ENCODE measurements around the gene IPCEF1. TPM values are rescaled to one million over a fixed set of nuclear protein-coding genes. Genes with fewer than 3 reads are reported as not detected.

The IPCEF1 gene
- total and polyA plus RNA-seq, 4 donors: 0.46 to 2.8 (median 1.3) TPM

DNA sequence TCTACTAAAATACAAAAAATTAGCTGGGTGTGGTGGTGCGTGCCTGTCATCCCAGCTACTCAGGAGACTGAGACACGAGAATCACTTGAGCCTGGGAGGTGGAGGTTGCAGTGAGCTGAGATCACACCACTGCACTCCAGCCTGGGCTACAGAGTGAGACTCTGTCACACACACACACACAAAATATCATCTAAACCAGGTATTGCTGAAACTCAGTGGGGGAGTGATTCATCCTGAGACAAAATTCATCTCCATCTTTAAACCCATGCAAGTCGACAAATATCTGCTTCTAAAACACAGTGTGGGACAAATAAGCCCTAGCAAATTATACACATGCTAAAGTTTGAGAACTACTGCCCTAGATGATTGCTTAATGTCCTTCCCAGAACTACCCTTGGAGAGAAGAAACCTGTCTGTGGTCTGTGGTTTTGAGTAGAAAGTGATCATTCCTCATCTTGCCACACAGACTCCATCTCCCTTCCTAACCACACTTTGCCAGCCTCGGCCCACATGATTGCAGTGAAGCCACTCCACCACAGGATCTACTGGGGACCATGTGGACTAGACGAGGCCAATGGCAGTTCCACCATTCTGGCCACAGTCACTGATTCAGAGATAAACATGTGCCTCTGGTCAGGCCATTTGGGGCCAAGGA lies 187.3 kb downstream of the IPCEF1 start:
- Histone ChIP-seq H3K4me1 (ENCODE audit: control insufficient read depth in 4 of 4, insufficient read depth in 4 of 4, low read length in 3 of 4) (no peaks in the 10 kb centered on the region), H3K9me3 (ENCODE audit: control insufficient read depth in 4 of 4, low read length in 3 of 4) (no peaks in the 10 kb centered on the region), H3K9ac (ENCODE audit: low read depth in 1 of 2, low read length in 2 of 2) (no peak overlapping the region), H3K27ac (ENCODE audit: low read depth in 1 of 2, low read length in 2 of 2) (no peak overlapping the region), H3K27me3 (ENCODE audit: control insufficient read depth in 4 of 4, insufficient read depth in 4 of 4, low read length in 3 of 4) (no peaks in the 10 kb centered on the region), H3K4me3 (ENCODE audit: low read depth in 1 of 3, low read length in 3 of 3) (no peak overlapping the region), H3K36me3 (ENCODE audit: control insufficient read depth in 4 of 4, insufficient read depth in 3 of 4, low read depth in 1 of 4, low read length in 3 of 4) (no peaks in the 10 kb centered on the region)
- TF ChIP-seq, protein P1, sequence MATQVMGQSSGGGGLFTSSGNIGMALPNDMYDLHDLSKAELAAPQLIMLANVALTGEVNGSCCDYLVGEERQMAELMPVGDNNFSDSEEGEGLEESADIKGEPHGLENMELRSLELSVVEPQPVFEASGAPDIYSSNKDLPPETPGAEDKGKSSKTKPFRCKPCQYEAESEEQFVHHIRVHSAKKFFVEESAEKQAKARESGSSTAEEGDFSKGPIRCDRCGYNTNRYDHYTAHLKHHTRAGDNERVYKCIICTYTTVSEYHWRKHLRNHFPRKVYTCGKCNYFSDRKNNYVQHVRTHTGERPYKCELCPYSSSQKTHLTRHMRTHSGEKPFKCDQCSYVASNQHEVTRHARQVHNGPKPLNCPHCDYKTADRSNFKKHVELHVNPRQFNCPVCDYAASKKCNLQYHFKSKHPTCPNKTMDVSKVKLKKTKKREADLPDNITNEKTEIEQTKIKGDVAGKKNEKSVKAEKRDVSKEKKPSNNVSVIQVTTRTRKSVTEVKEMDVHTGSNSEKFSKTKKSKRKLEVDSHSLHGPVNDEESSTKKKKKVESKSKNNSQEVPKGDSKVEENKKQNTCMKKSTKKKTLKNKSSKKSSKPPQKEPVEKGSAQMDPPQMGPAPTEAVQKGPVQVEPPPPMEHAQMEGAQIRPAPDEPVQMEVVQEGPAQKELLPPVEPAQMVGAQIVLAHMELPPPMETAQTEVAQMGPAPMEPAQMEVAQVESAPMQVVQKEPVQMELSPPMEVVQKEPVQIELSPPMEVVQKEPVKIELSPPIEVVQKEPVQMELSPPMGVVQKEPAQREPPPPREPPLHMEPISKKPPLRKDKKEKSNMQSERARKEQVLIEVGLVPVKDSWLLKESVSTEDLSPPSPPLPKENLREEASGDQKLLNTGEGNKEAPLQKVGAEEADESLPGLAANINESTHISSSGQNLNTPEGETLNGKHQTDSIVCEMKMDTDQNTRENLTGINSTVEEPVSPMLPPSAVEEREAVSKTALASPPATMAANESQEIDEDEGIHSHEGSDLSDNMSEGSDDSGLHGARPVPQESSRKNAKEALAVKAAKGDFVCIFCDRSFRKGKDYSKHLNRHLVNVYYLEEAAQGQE (IDR thresholded peaks at IDR 0.05): no peak
- TF ChIP-seq YY1 (IDR thresholded peaks at IDR 0.05) (no peak), FOXA2 (IDR thresholded peaks at IDR 0.05) (no peak), GABPA (IDR thresholded peaks at IDR 0.05 in 1 of 2, conservative IDR thresholded peaks at IDR 0.05 in 1 of 2) (no peak)
- TF ChIP-seq, protein P2, sequence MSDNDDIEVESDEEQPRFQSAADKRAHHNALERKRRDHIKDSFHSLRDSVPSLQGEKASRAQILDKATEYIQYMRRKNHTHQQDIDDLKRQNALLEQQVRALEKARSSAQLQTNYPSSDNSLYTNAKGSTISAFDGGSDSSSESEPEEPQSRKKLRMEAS (IDR thresholded peaks at IDR 0.05): no peak
- TF ChIP-seq, protein P3, sequence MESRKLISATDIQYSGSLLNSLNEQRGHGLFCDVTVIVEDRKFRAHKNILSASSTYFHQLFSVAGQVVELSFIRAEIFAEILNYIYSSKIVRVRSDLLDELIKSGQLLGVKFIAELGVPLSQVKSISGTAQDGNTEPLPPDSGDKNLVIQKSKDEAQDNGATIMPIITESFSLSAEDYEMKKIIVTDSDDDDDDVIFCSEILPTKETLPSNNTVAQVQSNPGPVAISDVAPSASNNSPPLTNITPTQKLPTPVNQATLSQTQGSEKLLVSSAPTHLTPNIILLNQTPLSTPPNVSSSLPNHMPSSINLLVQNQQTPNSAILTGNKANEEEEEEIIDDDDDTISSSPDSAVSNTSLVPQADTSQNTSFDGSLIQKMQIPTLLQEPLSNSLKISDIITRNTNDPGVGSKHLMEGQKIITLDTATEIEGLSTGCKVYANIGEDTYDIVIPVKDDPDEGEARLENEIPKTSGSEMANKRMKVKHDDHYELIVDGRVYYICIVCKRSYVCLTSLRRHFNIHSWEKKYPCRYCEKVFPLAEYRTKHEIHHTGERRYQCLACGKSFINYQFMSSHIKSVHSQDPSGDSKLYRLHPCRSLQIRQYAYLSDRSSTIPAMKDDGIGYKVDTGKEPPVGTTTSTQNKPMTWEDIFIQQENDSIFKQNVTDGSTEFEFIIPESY (IDR thresholded peaks at IDR 0.05): no peak
- no peak for DNase-seq (ENCODE audit: low spot score)
- WGBS: 85% methylated on average over 5 of the region's 5 CpGs

DNA sequence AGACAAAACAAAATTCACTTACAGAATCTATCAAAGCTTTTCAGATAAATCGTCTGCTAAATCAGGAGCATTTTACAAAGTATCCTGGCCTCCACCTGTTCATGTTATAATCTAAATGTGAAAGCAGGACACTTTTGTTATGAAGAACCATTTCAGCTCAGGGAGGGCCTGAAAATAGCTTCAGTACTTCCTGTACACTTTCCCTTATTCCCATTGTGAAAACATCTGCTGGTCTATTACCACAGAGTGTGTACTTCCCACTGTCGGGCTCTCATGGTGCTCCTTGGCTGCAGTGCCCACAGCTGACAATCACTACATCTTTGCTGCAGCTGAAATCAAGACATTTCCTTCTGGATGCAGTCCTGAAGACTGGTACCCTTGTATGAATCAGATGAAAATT lies 189.5 kb downstream of the IPCEF1 start:
- no peak overlapping the region for H3K9ac ChIP-seq (ENCODE audit: low read depth in 1 of 2, low read length in 2 of 2)
- TF ChIP-seq TAF1 (conservative IDR thresholded peaks at IDR 0.05): no peak
- no peak for TF ChIP-seq RAD21 (IDR thresholded peaks at IDR 0.05)
- TF ChIP-seq, protein P4, sequence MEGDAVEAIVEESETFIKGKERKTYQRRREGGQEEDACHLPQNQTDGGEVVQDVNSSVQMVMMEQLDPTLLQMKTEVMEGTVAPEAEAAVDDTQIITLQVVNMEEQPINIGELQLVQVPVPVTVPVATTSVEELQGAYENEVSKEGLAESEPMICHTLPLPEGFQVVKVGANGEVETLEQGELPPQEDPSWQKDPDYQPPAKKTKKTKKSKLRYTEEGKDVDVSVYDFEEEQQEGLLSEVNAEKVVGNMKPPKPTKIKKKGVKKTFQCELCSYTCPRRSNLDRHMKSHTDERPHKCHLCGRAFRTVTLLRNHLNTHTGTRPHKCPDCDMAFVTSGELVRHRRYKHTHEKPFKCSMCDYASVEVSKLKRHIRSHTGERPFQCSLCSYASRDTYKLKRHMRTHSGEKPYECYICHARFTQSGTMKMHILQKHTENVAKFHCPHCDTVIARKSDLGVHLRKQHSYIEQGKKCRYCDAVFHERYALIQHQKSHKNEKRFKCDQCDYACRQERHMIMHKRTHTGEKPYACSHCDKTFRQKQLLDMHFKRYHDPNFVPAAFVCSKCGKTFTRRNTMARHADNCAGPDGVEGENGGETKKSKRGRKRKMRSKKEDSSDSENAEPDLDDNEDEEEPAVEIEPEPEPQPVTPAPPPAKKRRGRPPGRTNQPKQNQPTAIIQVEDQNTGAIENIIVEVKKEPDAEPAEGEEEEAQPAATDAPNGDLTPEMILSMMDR (IDR thresholded peaks at IDR 0.05; ENCODE audit: low read depth, low read length, missing input control): no peak
- no peak for TF ChIP-seq NR2F2 (IDR thresholded peaks at IDR 0.05)
- TF ChIP-seq RXRA (IDR thresholded peaks at IDR 0.05): no peak
- TF ChIP-seq, protein P5, sequence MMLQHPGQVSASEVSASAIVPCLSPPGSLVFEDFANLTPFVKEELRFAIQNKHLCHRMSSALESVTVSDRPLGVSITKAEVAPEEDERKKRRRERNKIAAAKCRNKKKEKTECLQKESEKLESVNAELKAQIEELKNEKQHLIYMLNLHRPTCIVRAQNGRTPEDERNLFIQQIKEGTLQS (IDR thresholded peaks at IDR 0.05): no peak
- TF ChIP-seq, protein P3 (IDR thresholded peaks at IDR 0.05): no peak
- TF ChIP-seq, protein P1 (IDR thresholded peaks at IDR 0.05): no peak
- TF ChIP-seq YY1 (IDR thresholded peaks at IDR 0.05): no peak
- TF ChIP-seq GABPA (IDR thresholded peaks at IDR 0.05 in 1 of 2, conservative IDR thresholded peaks at IDR 0.05 in 1 of 2): no peak
- peaks cover 0 to 3% (median 0%) of the 10 kb centered on the region in 4 donors for H3K4me1 ChIP-seq (ENCODE audit: control insufficient read depth in 4 of 4, insufficient read depth in 4 of 4, low read length in 3 of 4)
- no peak overlapping the region for H3K4me3 ChIP-seq (ENCODE audit: low read depth in 1 of 3, low read length in 3 of 3)
- no peaks in the 10 kb centered on the region for H3K9me3 ChIP-seq (ENCODE audit: control insufficient read depth in 4 of 4, low read length in 3 of 4)
- H3K27me3 ChIP-seq (ENCODE audit: control insufficient read depth in 4 of 4, insufficient read depth in 4 of 4, low read length in 3 of 4): no peaks in the 10 kb centered on the region
- WGBS: 77% methylated on average over 2 of the region's 2 CpGs
- H3K36me3 ChIP-seq (ENCODE audit: control insufficient read depth in 4 of 4, insufficient read depth in 3 of 4, low read depth in 1 of 4, low read length in 3 of 4): no peaks in the 10 kb centered on the region
- no peak overlapping the region for H3K27ac ChIP-seq (ENCODE audit: low read depth in 1 of 2, low read length in 2 of 2)
- no peak for DNase-seq (ENCODE audit: low spot score)

Measured in liver (tissue), 9 donors.